PC-9 (cell line): ENCODE measurements around the gene TTC22. TPM values are rescaled to one million over a fixed set of nuclear protein-coding genes. Genes with fewer than 3 reads are reported as not detected.

Experiments
- BruUV-seq: library from RNA; stranded (reverse); fragments of 400-500 nt; replicated peaks from 2 replicates; lab custom pipeline; 2021; lab: Mats Ljungman, UMichigan
- CTCF ChIA-PET: fragments of 300-600 bp; sonication (Branson Sonifier 250); formaldehyde crosslinking; loops from one replicate; lab custom pipeline; 2022; ENCODE audit warnings: antibody characterized with exemption; lab: Charles Lee
- POLR2A ChIA-PET: fragments of 300-600 bp; sonication (Branson Sonifier 250); formaldehyde crosslinking; loops from one replicate; lab custom pipeline; 2022; ENCODE audit warnings: antibody characterized with exemption; ENCODE audit not compliant: unreplicated experiment; lab: Charles Lee
- DNase-seq, 2 experiments: peaks; one replicate each; pipeline versions ENCODE4 v3.0.0 to v3.0.0-alpha.2; 2015 to 2022; ENCODE audit warnings: mixed read lengths in 1 of 2
- H2AFZ ChIP-seq: fragments of 200-600 bp; sonication (generic); 2 replicates; pipeline ENCODE4 v1.8.1; 2017; ENCODE audit warnings: antibody characterized with exemption
- H3F3A ChIP-seq: fragments of 200-600 bp; sonication (generic); 2 replicates; pipeline ENCODE4 v1.8.1; 2017; ENCODE audit warnings: antibody characterized with exemption, mild to moderate bottlenecking, low read depth; ENCODE audit not compliant: insufficient read depth
- H3K27ac ChIP-seq: fragments of 200-600 bp; sonication (generic); 2 replicates; pipeline ENCODE4 v1.6.1; 2016; ENCODE audit warnings: mixed run types
- H3K27me3 ChIP-seq: fragments of 200-600 bp; sonication (generic); 2 replicates; pipeline ENCODE4 v1.6.1; 2016; ENCODE audit warnings: low read depth, mixed run types; ENCODE audit not compliant: insufficient read depth
- H3K36me3 ChIP-seq: fragments of 200-600 bp; sonication (generic); 2 replicates; pipeline ENCODE4 v1.6.1; 2016; ENCODE audit warnings: low read depth, mixed run types
- H3K4me1 ChIP-seq: fragments of 200-600 bp; sonication (generic); replicated peaks from 2 replicates; pipeline ENCODE4 v1.6.1; 2016; ENCODE audit warnings: mixed run types; ENCODE audit not compliant: insufficient read depth
- H3K4me2 ChIP-seq: fragments of 200-600 bp; sonication (generic); 2 replicates; pipeline ENCODE4 v1.6.1; 2017; ENCODE audit warnings: mixed run types
- H3K4me3 ChIP-seq: fragments of 200-600 bp; sonication (generic); 2 replicates; pipeline ENCODE4 v1.6.1; 2016; ENCODE audit warnings: mixed run types
- H3K79me2 ChIP-seq: fragments of 200-600 bp; sonication (generic); 2 replicates; pipeline ENCODE4 v1.6.1; 2017; ENCODE audit warnings: low read depth, mixed run types
- H3K9me2 ChIP-seq: fragments of 200-600 bp; sonication (generic); 2 replicates; pipeline ENCODE4 v1.8.1; 2017; ENCODE audit warnings: mild to moderate bottlenecking; ENCODE audit not compliant: insufficient read depth
- H3K9me3 ChIP-seq: fragments of 200-600 bp; sonication (generic); 2 replicates; pipeline ENCODE4 v1.8.1; 2016; ENCODE audit warnings: low read depth; ENCODE audit not compliant: insufficient read depth
- H4K20me1 ChIP-seq: fragments of 200-600 bp; sonication (generic); 2 replicates; pipeline ENCODE4 v1.8.1; 2017; ENCODE audit not compliant: insufficient read depth
- CTCF ChIP-seq: fragments of 200-600 bp; sonication (generic); conservative IDR thresholded peaks from 2 replicates; pipeline ENCODE4 v1.6.1; 2017; ENCODE audit warnings: mixed run types, antibody characterized with exemption, mild to moderate bottlenecking, moderate library complexity
- EZH2 ChIP-seq: fragments of 200-600 bp; sonication (generic); IDR thresholded peaks from 2 replicates; pipeline ENCODE4 v1.8.0; 2017; ENCODE audit warnings: antibody characterized with exemption, low read depth
- intact Hi-C: fragments of 100-400 bp; cut with micrococcal nuclease; formaldehyde crosslinking; loops from one replicate; pipeline ENCODE4 v1.10.0; 2022; ENCODE audit not compliant: unreplicated experiment
- total RNA-seq: library from RNA; stranded (reverse); gene quantifications from 2 replicates; pipeline ENCODE4 v1.2.3, GENCODE V29; 2021

Gene TTC22
- total RNA-seq, 1 experiment from 2014 or later = 26.3 TPM

GRCh38 chr1:54743416-54744226 lies 57.5 kb downstream of the TTC22 start:
- H3K27ac ChIP-seq = no peak overlapping the region
- no peak for DNase-seq
- intact Hi-C loops = no loop called here
- peaks cover 7% of the 10 kb centered on the region; the same call in 1 of the 2 replicates for H3K36me3 ChIP-seq
- POLR2A ChIA-PET = interaction anchor here (0.6 kb wide), 1 partner anchor 701 kb away, joined by 3 read pairs; no protein-coding TSS in a partner anchor
- BruUV-seq = no TSS peak
- no peak overlapping the region for H2AFZ ChIP-seq
- CTCF ChIA-PET = interaction anchor here (0.7 kb wide), 1 partner anchor 704 kb away, joined by 3 read pairs; no protein-coding TSS in a partner anchor
- H3K9me2 ChIP-seq = no peaks in the 10 kb centered on the region
- H3K4me1 ChIP-seq = peaks cover 11% of the 10 kb centered on the region
- peaks cover 8% of the 10 kb centered on the region; the same call in 1 of the 2 replicates for H3F3A ChIP-seq
- H3K9me3 ChIP-seq = no peaks in the 10 kb centered on the region
- H4K20me1 ChIP-seq = no peaks in the 10 kb centered on the region; the same call in 1 of the 2 replicates
- no peak overlapping the region for H3K4me2 ChIP-seq
- TF ChIP-seq EZH2 = no peak
- TF ChIP-seq CTCF = no peak
- H3K79me2 ChIP-seq = no peaks in the 10 kb centered on the region
- H3K27me3 ChIP-seq = no peaks in the 10 kb centered on the region
- no peak overlapping the region for H3K4me3 ChIP-seq

GRCh38 chr1:54742282-54742681 lies 58.8 kb downstream of the TTC22 start:
- H2AFZ ChIP-seq = no peak overlapping the region
- TF ChIP-seq EZH2 (no peak), CTCF (no peak)
- no peaks in the 10 kb centered on the region for H3K79me2 ChIP-seq
- no peaks in the 10 kb centered on the region for H3K9me3 ChIP-seq
- H3K27ac ChIP-seq = no peak overlapping the region
- no peak for DNase-seq
- H3F3A ChIP-seq = peaks cover 8% of the 10 kb centered on the region; the same call in 1 of the 2 replicates
- intact Hi-C loops = no loop called here
- peaks cover 11% of the 10 kb centered on the region for H3K4me1 ChIP-seq
- no peak overlapping the region for H3K4me2 ChIP-seq
- no peak overlapping the region for H3K4me3 ChIP-seq
- no TSS peak for BruUV-seq
- H3K27me3 ChIP-seq = no peaks in the 10 kb centered on the region
- peaks cover 7% of the 10 kb centered on the region; the same call in 1 of the 2 replicates for H3K36me3 ChIP-seq
- no peaks in the 10 kb centered on the region for H3K9me2 ChIP-seq
- POLR2A ChIA-PET = no interaction called here
- CTCF ChIA-PET = no interaction called here
- no peaks in the 10 kb centered on the region; the same call in 1 of the 2 replicates for H4K20me1 ChIP-seq

- Histone ChIP-seq H3K4me2 (no peak overlapping the region), H3K9me3 (no peaks in the 10 kb centered on the region), H3F3A (peaks cover 8% of the 10 kb centered on the region; the same call in 1 of the 2 replicates), H3K4me3 (no peak overlapping the region), H3K36me3 (peaks cover 7% of the 10 kb centered on the region; the same call in 1 of the 2 replicates), H3K4me1 (peaks cover 11% of the 10 kb centered on the region), H3K27me3 (no peaks in the 10 kb centered on the region), H3K79me2 (no peaks in the 10 kb centered on the region), H3K27ac (no peak overlapping the region), H4K20me1 (no peaks in the 10 kb centered on the region; the same call in 1 of the 2 replicates), H2AFZ (no peak overlapping the region), H3K9me2 (no peaks in the 10 kb centered on the region)
- CTCF ChIA-PET = no interaction called here
- DNase-seq = no peak
- TF ChIP-seq EZH2 = no peak
- no peak for TF ChIP-seq CTCF
- POLR2A ChIA-PET = no interaction called here
- intact Hi-C loops = no loop called here
- BruUV-seq = no TSS peak
Measured at GRCh38 chr1:54741531-54741930, 59.6 kb downstream of the TTC22 start.
